ENCODE measurements around the gene IRF2. TPM values are rescaled to one million over a fixed set of nuclear protein-coding genes. Genes with fewer than 3 reads are reported as not detected.

The IRF2 gene
- total and polyA plus RNA-seq, 2 donors from 2014 or later: 16.8 to 42.8 TPM

GRCh38 chr4:184479516-184479950 is 5.2 kb upstream of the IRF2 start:
- Histone ChIP-seq H3K4me3 (ENCODE audit: low read length in 3 of 3) (no peak overlapping the region), H3K4me1 (ENCODE audit: control insufficient read depth in 2 of 3, insufficient read depth in 2 of 3, low read depth in 1 of 3, low read length in 3 of 3) (peaks cover 0 to 16% (median 7%) of the 10 kb centered on the region in 3 donors), H3K36me3 (ENCODE audit: control insufficient read depth in 2 of 3, insufficient read depth in 3 of 3, low read length in 3 of 3) (no peaks in the 10 kb centered on the region), H3K9me3 (ENCODE audit: control insufficient read depth in 2 of 3, insufficient read depth in 1 of 3, low read length in 3 of 3) (no peaks in the 10 kb centered on the region), H3K27ac (ENCODE audit: low read depth in 2 of 2, low read length in 2 of 2) (no peak overlapping the region), H3K9ac (ENCODE audit: low read length in 3 of 3) (no peak overlapping the region), H3K27me3 (ENCODE audit: control insufficient read depth, insufficient read depth, low read length) (no peaks in the 10 kb centered on the region)
- no peak for DNase-seq
- FAIRE-seq: no peak
- TF ChIP-seq CTCF (IDR thresholded peaks at IDR 0.05; ENCODE audit: borderline replicate concordance, extremely low read depth, insufficient read depth): no peak
- intact Hi-C loops (cut with DNase I): no loop called here

- no peak for TF ChIP-seq CTCF (IDR thresholded peaks at IDR 0.05; ENCODE audit: borderline replicate concordance, extremely low read depth, insufficient read depth)
- Histone ChIP-seq H3K4me3 (ENCODE audit: low read length in 3 of 3) (no peak overlapping the region), H3K27me3 (ENCODE audit: control insufficient read depth, insufficient read depth, low read length) (no peaks in the 10 kb centered on the region), H3K9me3 (ENCODE audit: control insufficient read depth in 2 of 3, insufficient read depth in 1 of 3, low read length in 3 of 3) (no peaks in the 10 kb centered on the region), H3K36me3 (ENCODE audit: control insufficient read depth in 2 of 3, insufficient read depth in 3 of 3, low read length in 3 of 3) (no peaks in the 10 kb centered on the region), H3K4me1 (ENCODE audit: control insufficient read depth in 2 of 3, insufficient read depth in 2 of 3, low read depth in 1 of 3, low read length in 3 of 3) (peaks cover 0 to 16% (median 7%) of the 10 kb centered on the region in 3 donors), H3K27ac (ENCODE audit: low read depth in 2 of 2, low read length in 2 of 2) (no peak overlapping the region), H3K9ac (ENCODE audit: low read length in 3 of 3) (no peak overlapping the region)
- intact Hi-C loops (cut with DNase I): no loop called here
- DNase-seq: no peak
- FAIRE-seq: no peak
Measured at GRCh38 chr4:184477201-184477999, 3.0 kb upstream of the IRF2 start.

- DNase-seq: no peak
- Histone ChIP-seq H3K4me3 (ENCODE audit: low read length in 3 of 3) (no peak overlapping the region), H3K36me3 (ENCODE audit: control insufficient read depth in 2 of 3, insufficient read depth in 3 of 3, low read length in 3 of 3) (no peaks in the 10 kb centered on the region), H3K9me3 (ENCODE audit: control insufficient read depth in 2 of 3, insufficient read depth in 1 of 3, low read length in 3 of 3) (no peaks in the 10 kb centered on the region), H3K27ac (ENCODE audit: low read depth in 2 of 2, low read length in 2 of 2) (peak overlapping the region in 1 of 2 donors; percentile 23), H3K27me3 (ENCODE audit: control insufficient read depth, insufficient read depth, low read length) (no peaks in the 10 kb centered on the region), H3K4me1 (ENCODE audit: control insufficient read depth in 2 of 3, insufficient read depth in 2 of 3, low read depth in 1 of 3, low read length in 3 of 3) (peaks cover 0 to 16% (median 13%) of the 10 kb centered on the region in 3 donors), H3K9ac (ENCODE audit: low read length in 3 of 3) (no peak overlapping the region)
- no peak for FAIRE-seq
- intact Hi-C loops (cut with DNase I): no loop called here
- TF ChIP-seq CTCF (IDR thresholded peaks at IDR 0.05; ENCODE audit: borderline replicate concordance, extremely low read depth, insufficient read depth): no peak
Measured at GRCh38 chr4:184476695-184477094, 2.3 kb upstream of the IRF2 start.
